GM18868 (cell line): ENCODE measurements around the gene HCN3.

Experiments
- ATAC-seq: cut with Tn5 transposase; IDR thresholded peaks from one replicate; pipeline ENCODE4 v1.9.1; 2021; ENCODE audit warnings: mild to moderate bottlenecking, moderate library complexity; ENCODE audit not compliant: unreplicated experiment

The HCN3 gene

DNA sequence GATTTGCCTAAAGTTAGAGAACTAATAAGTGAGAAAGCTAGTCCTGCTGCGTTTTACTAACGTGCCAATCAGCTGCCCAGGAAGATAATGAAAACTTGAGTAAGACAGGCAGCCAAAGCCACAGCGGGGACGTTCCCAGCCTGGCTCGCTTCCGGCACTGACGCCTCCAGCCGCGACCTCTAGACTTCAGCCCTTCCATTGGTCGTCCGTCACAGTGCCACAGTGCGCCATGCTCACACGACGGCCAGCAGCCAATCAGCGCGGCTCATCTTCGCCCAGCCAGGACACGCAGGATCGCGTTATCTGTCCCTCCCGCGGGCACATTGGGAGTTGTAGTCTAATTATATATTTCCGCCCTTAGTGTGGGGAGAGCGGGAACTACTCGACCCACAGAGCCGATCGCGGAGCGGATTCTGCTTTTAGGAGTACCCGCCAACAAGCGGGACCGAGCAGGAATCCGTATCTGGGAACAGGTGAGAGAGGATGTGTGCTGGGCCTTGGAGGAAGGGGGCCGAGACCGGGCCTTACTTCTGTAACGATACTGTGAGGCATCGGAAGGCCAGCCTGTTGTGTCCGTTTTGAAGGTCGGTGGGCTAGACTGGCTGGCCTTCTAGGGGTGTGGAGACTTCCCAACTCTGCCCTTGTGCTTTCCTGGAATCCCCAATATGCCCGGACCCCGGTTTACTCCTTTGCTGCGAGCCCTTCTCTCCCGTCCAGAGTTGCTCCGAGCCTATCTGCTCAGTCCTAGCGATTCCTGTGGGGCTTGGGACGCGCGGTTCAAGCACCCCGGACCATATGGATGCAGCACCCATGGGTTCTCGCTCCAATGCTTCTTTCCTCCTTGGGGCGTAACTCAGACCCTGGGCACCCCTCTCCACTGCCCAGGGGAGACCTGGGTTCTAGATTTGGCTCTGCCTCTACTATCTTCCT is 31.5 kb downstream of the HCN3 start, which contains the start of gene FDPS:
FDPS (plus strand) TSS at position 374 of the 930 bp plus-strand sequence. CDS start 924 bp downstream, outside the sequence.
- peak; percentile 95 for ATAC-seq

DNA sequence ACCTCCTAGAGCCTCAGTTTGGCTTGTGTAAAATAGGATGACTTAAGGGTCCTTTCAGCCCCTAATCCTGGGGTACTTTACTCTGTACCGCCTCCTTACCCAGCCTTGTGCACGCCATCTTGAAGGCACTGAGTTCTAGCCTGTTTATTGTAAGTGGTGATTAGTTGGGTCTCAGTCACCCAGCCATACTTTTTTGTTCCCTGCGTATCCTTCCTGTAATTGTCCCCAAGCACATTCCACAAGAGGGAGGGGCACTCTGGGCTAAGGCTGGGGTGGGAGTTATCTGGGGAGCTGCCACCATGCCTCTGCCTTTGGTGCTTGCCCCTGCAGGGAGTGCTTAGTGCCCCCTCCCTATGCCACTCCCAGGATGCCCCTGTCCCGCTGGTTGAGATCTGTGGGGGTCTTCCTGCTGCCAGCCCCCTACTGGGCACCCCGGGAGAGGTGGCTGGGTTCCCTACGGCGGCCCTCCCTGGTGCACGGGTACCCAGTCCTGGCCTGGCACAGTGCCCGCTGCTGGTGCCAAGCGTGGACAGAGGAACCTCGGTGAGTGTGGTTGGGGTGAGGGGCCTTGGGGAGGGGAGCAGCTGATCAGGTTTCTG is 32.3 kb downstream of the HCN3 start:
- no peak for ATAC-seq

DNA sequence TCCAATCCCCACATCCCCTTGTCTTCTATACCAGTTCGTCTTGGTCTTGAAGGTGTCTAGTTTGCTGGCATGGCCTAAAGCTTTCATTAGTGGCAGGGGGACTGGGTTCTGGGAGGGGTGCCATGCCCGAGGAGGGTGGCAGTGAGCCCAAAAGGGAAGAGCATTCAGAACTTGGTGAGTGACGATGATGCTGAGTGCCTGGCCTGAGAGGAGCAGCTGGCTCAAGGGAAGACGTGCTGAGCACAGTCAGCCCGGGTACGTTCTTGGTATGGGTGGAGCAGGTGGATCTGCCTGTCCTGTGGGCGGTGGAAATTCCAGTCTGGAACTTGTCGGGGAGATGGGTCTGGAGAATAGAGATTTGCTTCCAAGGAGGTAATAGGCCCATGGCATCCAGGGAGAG is 36.0 kb downstream of the HCN3 start:
- no peak for ATAC-seq

DNA sequence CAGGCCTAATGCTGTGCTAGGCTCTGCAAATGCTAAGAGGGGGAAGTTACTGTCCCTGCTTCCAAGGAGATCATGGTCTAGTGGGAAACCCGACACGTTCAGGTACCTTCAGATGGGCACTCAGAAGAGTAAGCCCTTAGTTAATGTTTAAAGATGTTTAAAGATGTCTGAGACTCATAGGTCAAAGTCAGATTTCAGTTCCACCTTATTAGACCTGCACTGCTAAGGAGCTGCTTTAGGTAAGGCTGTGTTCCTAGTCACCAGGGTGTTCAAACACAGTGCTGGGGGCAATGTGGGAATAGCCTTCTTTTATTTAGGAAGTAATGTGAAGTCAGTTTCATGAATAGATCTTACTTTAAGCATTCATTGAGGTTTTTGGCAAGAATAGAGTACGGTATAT is 39.7 kb downstream of the HCN3 start:
- no peak for ATAC-seq

DNA sequence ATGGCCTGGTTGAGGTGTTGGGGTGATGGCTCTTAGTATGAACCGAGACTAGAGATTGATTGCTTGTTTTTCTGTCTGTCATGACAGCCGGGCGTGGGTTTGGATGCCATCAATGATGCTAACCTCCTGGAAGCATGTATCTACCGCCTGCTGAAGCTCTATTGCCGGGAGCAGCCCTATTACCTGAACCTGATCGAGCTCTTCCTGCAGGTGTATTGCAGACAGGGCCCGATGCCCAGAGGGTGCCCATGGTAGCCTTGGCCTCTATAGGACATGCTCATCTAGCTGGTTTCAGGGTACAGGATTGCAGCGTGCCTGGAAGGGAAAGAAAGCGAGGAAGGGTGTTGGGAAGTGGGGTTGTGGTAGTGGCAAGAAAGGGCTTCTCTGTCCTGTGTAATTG is 40.8 kb downstream of the HCN3 start:
- no peak for ATAC-seq

DNA sequence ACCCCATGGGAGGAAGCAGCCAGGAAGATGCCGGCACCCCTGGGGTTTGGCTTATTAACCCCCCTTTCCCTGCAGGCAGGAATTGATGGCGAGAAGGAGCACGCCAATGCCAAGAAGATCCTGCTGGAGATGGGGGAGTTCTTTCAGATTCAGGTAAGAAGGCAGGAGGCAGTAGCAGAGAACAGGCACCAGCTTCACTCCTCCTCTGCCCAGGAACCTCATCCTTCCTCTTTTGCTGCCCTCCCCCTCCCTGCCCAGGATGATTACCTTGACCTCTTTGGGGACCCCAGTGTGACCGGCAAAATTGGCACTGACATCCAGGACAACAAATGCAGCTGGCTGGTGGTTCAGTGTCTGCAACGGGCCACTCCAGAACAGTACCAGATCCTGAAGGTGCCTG is 42.3 kb downstream of the HCN3 start:
- ATAC-seq = no peak

DNA sequence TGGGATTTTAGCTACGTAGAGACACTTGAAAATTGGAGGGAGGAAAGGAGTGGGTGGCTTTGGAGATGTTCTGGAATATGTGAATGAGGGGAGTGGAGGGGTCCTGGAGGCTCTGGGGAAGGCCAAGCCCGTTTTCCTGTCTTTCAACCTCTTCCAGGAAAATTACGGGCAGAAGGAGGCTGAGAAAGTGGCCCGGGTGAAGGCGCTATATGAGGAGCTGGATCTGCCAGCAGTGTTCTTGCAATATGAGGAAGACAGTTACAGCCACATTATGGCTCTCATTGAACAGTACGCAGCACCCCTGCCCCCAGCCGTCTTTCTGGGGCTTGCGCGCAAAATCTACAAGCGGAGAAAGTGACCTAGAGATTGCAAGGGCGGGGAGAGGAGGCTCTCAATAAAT is 43.0 kb downstream of the HCN3 start:
- ATAC-seq = no peak

DNA sequence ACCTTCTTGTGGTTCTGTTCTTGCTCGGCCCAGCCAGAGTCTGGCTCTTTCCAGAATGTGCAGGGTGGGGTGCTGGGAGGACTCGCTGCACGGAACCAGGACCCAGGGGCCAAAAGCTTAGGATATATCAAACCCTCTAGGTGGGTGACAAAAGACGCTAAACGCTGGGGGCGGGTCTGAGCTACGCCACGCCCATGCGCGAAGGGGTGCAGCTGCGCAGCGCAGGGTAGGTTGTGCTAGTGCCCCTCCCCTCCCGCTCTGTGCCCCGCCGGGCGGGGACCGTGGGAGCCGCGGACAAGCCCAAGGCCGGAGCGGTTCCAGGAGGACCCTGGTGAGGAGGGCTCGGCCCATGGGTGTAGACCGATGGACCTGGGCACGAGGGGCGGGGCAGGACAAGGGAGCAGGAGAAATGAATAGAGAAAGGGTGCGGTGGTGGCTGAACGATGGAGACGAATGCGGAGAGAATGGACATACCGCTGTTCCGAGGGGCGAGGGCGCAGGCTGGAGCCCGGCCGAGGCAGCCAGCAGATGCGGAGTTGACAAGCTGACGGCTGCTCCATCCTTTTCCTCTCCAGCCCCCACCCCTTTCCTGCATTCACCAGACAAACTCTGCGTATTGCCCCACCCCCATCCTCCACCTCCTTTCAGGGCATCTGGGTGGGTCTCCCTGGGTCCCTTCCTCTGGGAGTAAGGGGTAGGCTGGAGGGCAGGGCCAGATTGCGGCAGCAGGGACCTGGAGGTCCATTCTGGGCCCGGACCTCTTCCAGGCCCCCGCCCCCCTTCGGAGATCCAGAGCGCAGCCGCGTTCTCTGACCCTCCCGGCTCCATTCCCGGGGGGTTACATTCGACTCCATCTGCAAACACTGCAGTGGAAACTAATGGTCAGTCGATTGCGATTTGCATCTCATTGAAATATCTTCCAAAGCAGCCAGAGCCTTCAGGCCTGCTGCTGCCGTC is 43.7 kb downstream of the HCN3 start, which contains the start of gene RUSC1:
RUSC1 (plus strand) TSS at position 234 of the 957 bp plus-strand sequence. CDS start 880 bp downstream, outside the sequence.
- ATAC-seq = peak; percentile 23

DNA sequence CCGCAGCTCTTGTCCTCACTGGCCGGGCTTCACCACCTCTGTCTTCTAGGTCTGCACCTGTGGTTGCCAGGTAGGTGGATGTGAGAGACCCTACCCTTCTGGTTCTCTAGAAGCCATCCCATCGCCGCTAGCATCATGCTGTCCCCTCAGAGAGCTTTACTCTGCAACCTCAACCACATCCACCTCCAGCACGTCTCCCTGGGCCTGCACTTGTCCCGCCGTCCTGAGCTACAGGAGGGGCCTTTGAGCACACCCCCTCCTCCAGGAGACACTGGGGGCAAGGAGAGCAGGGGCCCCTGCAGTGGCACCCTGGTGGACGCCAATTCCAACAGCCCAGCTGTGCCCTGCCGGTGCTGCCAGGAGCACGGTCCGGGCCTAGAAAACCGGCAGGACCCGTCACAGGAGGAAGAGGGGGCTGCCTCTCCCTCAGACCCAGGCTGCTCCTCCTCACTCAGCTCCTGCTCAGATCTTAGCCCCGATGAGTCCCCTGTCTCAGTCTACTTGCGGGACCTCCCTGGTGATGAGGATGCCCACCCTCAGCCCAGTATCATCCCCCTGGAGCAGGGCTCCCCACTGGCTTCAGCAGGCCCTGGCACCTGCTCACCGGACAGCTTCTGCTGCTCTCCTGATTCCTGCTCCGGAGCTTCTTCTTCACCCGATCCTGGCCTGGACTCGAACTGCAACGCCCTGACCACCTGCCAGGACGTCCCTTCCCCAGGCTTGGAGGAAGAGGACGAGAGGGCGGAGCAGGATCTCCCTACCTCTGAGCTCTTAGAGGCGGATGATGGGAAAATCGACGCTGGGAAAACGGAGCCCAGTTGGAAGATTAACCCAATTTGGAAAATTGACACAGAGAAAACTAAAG is 44.6 kb downstream of the HCN3 start:
- no peak for ATAC-seq

DNA sequence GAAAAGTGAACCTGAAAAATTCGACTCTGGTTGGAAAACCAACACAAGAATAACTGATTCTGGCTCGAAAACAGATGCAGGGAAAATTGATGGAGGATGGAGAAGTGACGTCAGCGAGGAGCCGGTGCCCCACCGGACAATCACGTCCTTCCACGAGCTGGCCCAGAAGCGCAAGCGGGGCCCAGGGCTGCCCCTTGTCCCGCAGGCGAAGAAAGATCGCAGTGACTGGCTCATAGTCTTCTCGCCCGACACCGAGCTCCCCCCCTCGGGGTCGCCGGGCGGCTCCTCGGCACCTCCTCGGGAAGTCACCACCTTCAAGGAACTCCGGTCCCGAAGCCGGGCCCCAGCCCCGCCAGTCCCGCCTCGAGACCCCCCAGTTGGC is 45.3 kb downstream of the HCN3 start:
- no peak for ATAC-seq

DNA sequence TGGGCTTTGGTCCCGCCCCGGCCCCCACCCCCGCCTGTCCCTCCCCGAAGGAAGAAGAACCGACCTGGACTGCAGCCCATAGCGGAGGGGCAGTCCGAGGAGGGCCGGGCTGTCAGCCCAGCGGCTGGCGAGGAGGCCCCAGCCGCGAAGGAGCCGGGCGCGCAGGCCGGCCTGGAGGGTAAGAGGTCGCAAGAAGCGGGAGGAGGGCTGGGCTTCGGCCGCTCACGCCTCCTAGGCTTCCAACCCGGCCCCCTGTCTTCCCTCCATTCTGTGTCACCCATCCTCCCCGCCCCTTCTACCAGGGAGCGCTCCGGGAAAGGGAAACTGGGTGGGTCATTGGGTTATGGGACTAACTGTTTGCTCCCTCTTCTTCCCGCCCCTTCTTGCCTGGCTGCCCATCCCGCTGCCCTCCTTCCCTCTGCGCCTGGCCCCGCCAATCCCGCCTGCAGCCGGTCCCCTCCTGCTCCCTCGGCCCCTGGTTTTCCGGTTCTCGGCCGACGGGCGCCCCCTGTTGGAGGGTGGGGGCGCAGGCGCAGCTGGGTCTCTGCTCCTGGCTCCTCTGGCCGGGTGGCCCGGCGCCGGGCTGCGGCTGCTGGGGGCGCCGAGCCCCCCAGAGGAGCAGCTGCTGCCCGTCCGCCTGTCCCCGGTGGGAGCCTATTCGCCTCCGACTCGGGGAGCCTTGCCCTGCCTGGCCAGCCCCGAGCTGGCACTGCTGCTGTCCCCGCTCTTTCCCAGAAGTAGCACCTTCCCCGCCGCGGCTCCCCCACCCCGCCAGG is 45.9 kb downstream of the HCN3 start:
- peak; percentile 33 for ATAC-seq

DNA sequence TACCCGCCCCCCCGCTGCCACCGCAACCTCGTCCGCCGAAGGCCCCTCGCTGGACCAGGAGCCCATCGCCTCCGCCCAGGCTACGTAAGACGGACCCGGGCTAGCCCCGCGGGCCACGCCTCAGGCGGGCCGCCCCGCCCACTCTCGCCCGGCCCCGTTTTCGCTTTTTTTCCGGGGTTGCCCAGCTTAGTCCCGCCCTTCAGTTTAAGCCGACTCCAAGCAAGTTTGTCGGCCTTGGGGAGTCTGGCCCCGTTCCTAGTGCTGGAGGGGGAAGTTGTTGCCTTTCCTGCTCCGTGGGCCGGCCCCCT is 46.4 kb downstream of the HCN3 start:
- peak; percentile 51 for ATAC-seq

DNA sequence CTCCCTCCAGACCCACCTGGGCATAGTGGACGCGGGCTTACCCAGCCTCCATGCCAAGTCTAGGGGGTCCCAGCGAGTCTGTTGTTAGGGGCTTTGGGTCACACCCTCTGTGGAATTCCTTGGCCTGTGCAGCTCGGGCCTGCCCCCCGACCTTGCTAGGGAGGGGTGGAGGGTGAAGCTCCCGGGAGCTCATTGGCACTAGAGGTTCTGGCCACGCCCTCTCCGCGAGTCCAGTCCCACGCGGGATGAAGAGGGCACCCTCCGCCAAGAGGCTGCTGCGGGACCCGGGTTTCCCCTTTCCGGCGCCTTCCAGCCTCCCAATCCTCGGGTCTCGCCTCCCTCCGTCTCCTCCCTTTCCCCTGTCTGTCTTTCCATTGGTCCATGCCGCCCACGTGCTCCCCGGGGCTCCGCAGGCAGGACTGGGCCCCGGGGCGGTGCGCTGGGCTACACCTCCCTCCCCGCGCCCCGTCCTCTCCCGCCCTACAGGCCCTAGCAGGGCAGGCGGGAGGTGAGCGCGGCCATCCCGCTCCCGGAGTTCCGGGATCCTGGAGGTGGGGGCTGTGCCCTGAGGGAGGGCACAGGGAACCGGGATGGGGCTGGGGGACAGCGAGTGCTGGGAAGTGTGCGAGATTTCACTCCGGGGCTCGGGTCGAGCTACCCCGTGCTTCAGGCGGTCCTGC is 46.9 kb downstream of the HCN3 start:
- ATAC-seq = peak; percentile 73

DNA sequence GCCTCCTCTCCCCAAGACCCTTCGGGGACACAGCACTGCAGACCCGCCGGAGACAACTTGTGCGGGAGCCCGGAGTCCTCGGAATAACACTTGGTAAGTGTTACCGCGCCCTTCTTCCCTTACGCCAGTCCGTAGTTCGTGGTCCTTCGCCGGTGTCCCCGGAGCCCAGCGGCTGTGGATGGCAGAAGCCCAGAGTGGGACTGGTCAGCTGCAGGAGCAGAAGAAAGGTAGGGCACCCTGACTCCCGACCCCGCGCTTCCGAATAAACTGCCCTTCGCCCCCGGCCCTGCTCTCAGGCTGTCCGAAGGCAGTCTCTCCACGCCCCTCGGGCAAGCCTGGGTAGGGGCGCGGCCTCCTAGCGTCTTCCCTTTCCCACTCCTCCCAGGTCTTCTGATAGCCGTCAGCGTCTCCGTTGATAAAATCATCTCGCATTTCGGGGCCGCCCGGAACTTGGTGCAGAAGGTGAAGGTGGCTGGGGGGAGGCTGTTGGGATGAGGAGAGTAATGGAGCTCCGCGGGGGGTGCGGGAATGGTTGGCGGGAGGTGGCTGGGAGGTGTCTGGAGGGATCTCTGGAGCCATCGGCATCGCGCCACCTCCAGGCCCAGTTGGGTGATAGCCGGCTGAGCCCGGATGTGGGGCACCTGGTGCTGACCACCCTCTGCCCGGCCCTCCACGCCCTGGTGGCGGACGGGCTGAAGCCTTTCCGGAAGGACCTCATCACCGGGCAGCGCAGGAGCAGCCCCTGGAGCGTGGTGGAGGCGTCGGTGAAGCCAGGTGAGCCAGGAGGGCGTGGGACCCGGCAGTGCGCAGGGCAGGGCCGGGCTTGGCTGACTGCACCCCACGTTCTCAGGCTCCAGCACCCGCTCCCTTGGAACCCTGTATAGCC is 47.7 kb downstream of the HCN3 start:
- ATAC-seq = no peak

DNA sequence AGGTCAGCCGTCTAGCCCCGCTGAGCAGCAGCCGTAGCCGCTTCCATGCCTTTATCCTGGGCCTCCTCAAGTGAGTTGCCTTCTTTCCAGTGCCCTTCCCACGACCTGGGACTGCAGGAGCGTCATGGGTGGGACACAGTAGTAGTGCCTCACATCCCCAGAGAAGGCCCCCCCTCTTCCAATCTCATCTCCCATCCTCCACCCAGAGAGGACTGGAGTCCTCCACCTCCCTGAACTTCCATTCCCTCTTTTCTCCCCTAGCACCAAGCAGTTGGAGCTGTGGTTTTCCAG is 48.3 kb downstream of the HCN3 start:
- no peak for ATAC-seq

DNA sequence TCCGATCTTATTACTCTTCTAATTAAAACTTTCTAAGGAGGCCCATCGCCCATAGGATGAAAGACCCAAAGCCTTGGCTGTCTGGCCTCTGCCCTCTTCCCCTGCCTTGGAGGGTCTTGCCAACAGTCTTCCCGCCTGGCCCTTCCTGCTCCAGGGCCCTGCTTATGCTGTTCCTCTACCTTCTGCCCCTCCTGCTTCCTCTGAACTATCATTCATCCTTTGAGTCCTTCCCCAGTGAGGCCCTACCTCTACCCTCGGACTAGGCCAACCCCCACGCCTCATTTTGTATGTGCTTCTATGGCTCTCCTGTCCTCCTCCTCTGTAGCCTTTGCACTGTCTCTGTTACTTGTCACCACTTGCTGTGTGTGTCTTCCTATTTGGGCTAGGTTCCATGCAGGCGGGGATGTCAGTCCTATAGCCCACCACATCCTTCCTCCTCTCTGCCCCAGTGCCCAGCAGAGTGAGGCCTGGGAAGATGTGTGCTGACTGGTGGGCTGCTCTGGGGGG is 48.8 kb downstream of the HCN3 start:
- ATAC-seq = no peak

DNA sequence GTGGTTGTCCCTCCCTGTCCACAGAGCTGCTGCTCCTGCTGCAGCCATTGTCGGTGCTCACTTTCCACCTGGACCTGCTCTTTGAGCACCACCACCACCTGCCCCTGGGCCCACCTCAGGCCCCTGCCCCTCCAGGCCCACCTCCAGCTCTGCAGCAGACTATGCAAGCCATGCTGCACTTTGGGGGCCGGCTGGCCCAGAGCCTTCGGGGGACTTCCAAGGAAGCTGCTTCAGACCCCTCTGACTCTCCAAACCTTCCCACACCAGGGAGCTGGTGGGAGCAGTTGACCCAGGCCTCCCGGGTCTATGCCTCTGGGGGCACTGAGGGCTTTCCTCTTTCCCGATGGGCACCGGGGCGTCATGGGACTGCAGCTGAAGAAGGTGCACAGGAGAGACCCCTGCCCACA is 49.4 kb downstream of the HCN3 start:
- ATAC-seq = no peak

DNA sequence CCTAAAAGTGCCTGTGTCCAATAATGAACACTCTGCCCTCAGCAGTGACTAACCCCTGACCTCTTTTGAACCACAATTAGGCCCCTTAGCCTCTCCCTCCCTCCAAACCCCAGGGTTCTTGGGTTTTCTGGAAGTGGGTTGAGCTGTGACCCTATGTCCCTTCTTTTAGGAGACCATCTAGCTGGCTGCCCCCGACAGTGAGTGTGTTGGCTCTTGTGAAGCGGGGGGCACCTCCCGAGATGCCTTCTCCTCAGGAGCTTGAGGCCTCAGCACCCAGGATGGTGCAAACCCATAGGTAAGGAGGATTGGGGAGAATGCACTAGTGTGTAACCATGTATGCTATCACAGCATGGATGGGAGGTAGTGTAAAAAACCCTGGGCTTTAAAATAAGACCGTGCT is 50.7 kb downstream of the HCN3 start:
- no peak for ATAC-seq
